ENCODE data around the gene NR2F1-AS1. TPM values are rescaled to one million over a fixed set of nuclear protein-coding genes. Genes with fewer than 3 reads are reported as not detected.
"Not testable (repeated sequence)": the region's sequence is repeated elsewhere in the genome, so short reads cannot be mapped to it uniquely, and the experiment has no call there.

NR2F1-AS1 gene
- total RNA-seq, 1 donor from 2014 or later, result 19.0 TPM

GRCh38 chr5:93395010-93395409 lies 186.0 kb downstream of the NR2F1-AS1 start:
- Mint-ChIP-seq H3K36me3 (no peaks in the 10 kb centered on the region), H3K4me3 (no peak overlapping the region), H3K9me3 (peaks cover 9% of the 10 kb centered on the region), H3K27ac (no peak overlapping the region), H3K27me3 (peaks cover 1% of the 10 kb centered on the region), H3K4me1 (ENCODE audit: unreplicated experiment) (peaks cover 4% of the 10 kb centered on the region)
- DNase-seq (ENCODE audit: extremely low spot score, unreplicated experiment), result no peak
- no peak for TF ChIP-seq CTCF (conservative IDR thresholded peaks at IDR 0.05)

- no peak for TF ChIP-seq CTCF (conservative IDR thresholded peaks at IDR 0.05)
These were observed 186.7 kb downstream of the NR2F1-AS1 start for GRCh38 chr5:93394301-93394700.

GRCh38 chr5:93391169-93391568 lies 189.8 kb downstream of the NR2F1-AS1 start:
- not testable (repeated sequence) for H3K27me3 Mint-ChIP-seq; H3K4me1 Mint-ChIP-seq (ENCODE audit: unreplicated experiment); H3K27ac Mint-ChIP-seq; H3K36me3 Mint-ChIP-seq; DNase-seq (ENCODE audit: extremely low spot score, unreplicated experiment); H3K4me3 Mint-ChIP-seq
- peaks cover 11% of the 10 kb centered on the region for H3K9me3 Mint-ChIP-seq

More at GRCh38 chr5:93394301-93394700, 186.7 kb downstream of the NR2F1-AS1 start:
- Mint-ChIP-seq H3K4me1 (ENCODE audit: unreplicated experiment) (peaks cover 4% of the 10 kb centered on the region), H3K4me3 (no peak overlapping the region), H3K27me3 (no peaks in the 10 kb centered on the region), H3K27ac (no peak overlapping the region), H3K36me3 (no peaks in the 10 kb centered on the region), H3K9me3 (peaks cover 11% of the 10 kb centered on the region)
- no peak for DNase-seq (ENCODE audit: extremely low spot score, unreplicated experiment)

- no peak for DNase-seq (ENCODE audit: extremely low spot score, unreplicated experiment)
- peaks cover 11% of the 10 kb centered on the region for H3K9me3 Mint-ChIP-seq
These were observed 195.4 kb downstream of the NR2F1-AS1 start for GRCh38 chr5:93385655-93386054.

GRCh38 chr5:93384995-93385394 lies 196.0 kb downstream of the NR2F1-AS1 start:
- Mint-ChIP-seq H3K4me1 (ENCODE audit: unreplicated experiment) (peaks cover 23% of the 10 kb centered on the region), H3K27ac (no peak overlapping the region), H3K27me3 (no peaks in the 10 kb centered on the region), H3K4me3 (no peak overlapping the region), H3K9me3 (peaks cover 6% of the 10 kb centered on the region), H3K36me3 (no peaks in the 10 kb centered on the region)
- no peak for TF ChIP-seq CTCF (conservative IDR thresholded peaks at IDR 0.05)
- no peak for DNase-seq (ENCODE audit: extremely low spot score, unreplicated experiment)

More at GRCh38 chr5:93385655-93386054, 195.4 kb downstream of the NR2F1-AS1 start:
- Mint-ChIP-seq H3K36me3 (no peaks in the 10 kb centered on the region), H3K4me3 (no peak overlapping the region), H3K4me1 (ENCODE audit: unreplicated experiment) (peaks cover 22% of the 10 kb centered on the region), H3K27ac (no peak overlapping the region), H3K27me3 (no peaks in the 10 kb centered on the region)
- TF ChIP-seq CTCF (conservative IDR thresholded peaks at IDR 0.05), result no peak

GRCh38 chr5:93384026-93384425 lies 197.0 kb downstream of the NR2F1-AS1 start:
- Mint-ChIP-seq H3K36me3 (no peaks in the 10 kb centered on the region), H3K27ac (no peak overlapping the region), H3K27me3 (peaks cover 3% of the 10 kb centered on the region), H3K4me1 (ENCODE audit: unreplicated experiment) (peaks cover 23% of the 10 kb centered on the region), H3K9me3 (peaks cover 1% of the 10 kb centered on the region), H3K4me3 (no peak overlapping the region)
- no peak for DNase-seq (ENCODE audit: extremely low spot score, unreplicated experiment)
- TF ChIP-seq CTCF (conservative IDR thresholded peaks at IDR 0.05), result no peak

All from type B pancreatic cell (in vitro differentiated cells).